Liver (tissue), 9 donors: ENCODE data around the gene SH3PXD2B. TPM values are rescaled to one million over a fixed set of nuclear protein-coding genes. Genes with fewer than 3 reads are reported as not detected.

Experiments
- DNase-seq: peaks from one replicate; pipeline ENCODE4 v3.0.0-alpha.2; 2017; ENCODE audit warnings: low spot score
- H3K27ac ChIP-seq, 2 donors: one replicate each; pipeline ENCODE4 v1.7.0; 2013; ENCODE audit warnings: inconsistent platforms in 2 of 2, low read length in 2 of 2, control low read depth in 1 of 2, low read depth in 1 of 2, mild to moderate bottlenecking in 1 of 2
- H3K27me3 ChIP-seq, 4 donors: one replicate each; pipeline versions ENCODE4 v1.6.1 to v1.7.0; 2013; ENCODE audit warnings: low read length in 3 of 4, inconsistent platforms in 1 of 4, mild to moderate bottlenecking in 1 of 4, moderate library complexity in 1 of 4; ENCODE audit not compliant: control insufficient read depth in 4 of 4, insufficient read depth in 4 of 4
- H3K36me3 ChIP-seq, 4 donors: one replicate each; pipeline versions ENCODE4 v1.6.1 to v1.7.0; 2013; ENCODE audit warnings: low read length in 3 of 4, mild to moderate bottlenecking in 3 of 4, low read depth in 1 of 4, moderate library complexity in 1 of 4; ENCODE audit not compliant: control insufficient read depth in 4 of 4, insufficient read depth in 3 of 4
- H3K4me1 ChIP-seq, 4 donors: one replicate each; pipeline versions ENCODE4 v1.6.1 to v1.7.0; 2013; ENCODE audit warnings: low read length in 3 of 4, mild to moderate bottlenecking in 3 of 4, moderate library complexity in 1 of 4; ENCODE audit not compliant: control insufficient read depth in 4 of 4, insufficient read depth in 4 of 4
- H3K4me3 ChIP-seq, 3 donors: one replicate each; pipeline versions ENCODE4 v1.6.1 to v1.7.0; 2013; ENCODE audit warnings: low read length in 3 of 3, control low read depth in 1 of 3, low read depth in 1 of 3, mild to moderate bottlenecking in 1 of 3
- H3K9ac ChIP-seq, 2 donors: one replicate each; pipeline ENCODE4 v1.7.0; 2013; ENCODE audit warnings: low read length in 2 of 2, mild to moderate bottlenecking in 2 of 2, moderate library complexity in 2 of 2, control low read depth in 1 of 2, low read depth in 1 of 2
- H3K9me3 ChIP-seq, 4 donors: one replicate each; pipeline versions ENCODE4 v1.6.1 to v1.7.0; 2013; ENCODE audit warnings: low read length in 3 of 4; ENCODE audit not compliant: control insufficient read depth in 4 of 4
- HNF4A ChIP-seq, 2 donors: conservative IDR thresholded peaks; 2 replicates each; pipeline ENCODE4 v1.6.1; 2016; ENCODE audit warnings: antibody characterized with exemption in 2 of 2, mild to moderate bottlenecking in 2 of 2
- NR2F2 ChIP-seq: IDR thresholded peaks from 2 replicates; pipeline ENCODE4 v1.6.1; 2016; ENCODE audit warnings: antibody characterized with exemption
- TAF1 ChIP-seq: conservative IDR thresholded peaks from 2 replicates; pipeline ENCODE4 v1.6.1; 2016; ENCODE audit warnings: antibody characterized with exemption, mild to moderate bottlenecking
- YY1 ChIP-seq: IDR thresholded peaks from 2 replicates; pipeline ENCODE4 v1.6.1; 2016; ENCODE audit warnings: antibody characterized with exemption, mild to moderate bottlenecking
- WGBS: extraction: QIAGEN DNeasy Blood & Tissue Kit; methylation state at CpG from one replicate; pipeline ENCODE4 v1.1.7; 2013; 5-methylcytosine and 5-hydroxymethylcytosine counted together
- polyA plus RNA-seq, 2 donors: library from polyadenylated mRNA; stranded (reverse) in 1 of 2; unstranded in 1 of 2; fragments of 200-250 nt in 1 of 2; fragments of >200 nt in 1 of 2; fragmentation: Nextera tagmentation in 1 of 2; extraction: Ambion mirVana in 1 of 2; gene quantifications; one replicate each; pipeline versions ENCODE4 v1.2.1 to v1.2.3, GENCODE V29; 2013 to 2015
- total RNA-seq, 2 donors: library from RNA; depleted of rRNA; stranded (reverse); fragments of >200 nt; gene quantifications; one replicate each; pipeline ENCODE4 v1.2.3, GENCODE V29; 2014
- TF ChIP-seq, protein P1 (sequence below): fragments of 150-350 bp; IDR thresholded peaks from 2 replicates; pipeline ENCODE4 v1.5.1; 2017; ENCODE audit warnings: improper control_type of control experiment, low read depth, low read length; ENCODE audit not compliant: missing input control
- TF ChIP-seq, protein P2 (sequence below): IDR thresholded peaks from 2 replicates; pipeline ENCODE4 v1.6.1; 2016; ENCODE audit warnings: antibody characterized with exemption, mild to moderate bottlenecking
- donor health status: healthy.
- donor health status: healthy.
- donor health status: healthy.
- donor health status: healthy.
- donor health status: healthy.

The SH3PXD2B gene
- total and polyA plus RNA-seq, 4 donors: 1.1 to 3.3 (median 2.2) TPM

DNA sequence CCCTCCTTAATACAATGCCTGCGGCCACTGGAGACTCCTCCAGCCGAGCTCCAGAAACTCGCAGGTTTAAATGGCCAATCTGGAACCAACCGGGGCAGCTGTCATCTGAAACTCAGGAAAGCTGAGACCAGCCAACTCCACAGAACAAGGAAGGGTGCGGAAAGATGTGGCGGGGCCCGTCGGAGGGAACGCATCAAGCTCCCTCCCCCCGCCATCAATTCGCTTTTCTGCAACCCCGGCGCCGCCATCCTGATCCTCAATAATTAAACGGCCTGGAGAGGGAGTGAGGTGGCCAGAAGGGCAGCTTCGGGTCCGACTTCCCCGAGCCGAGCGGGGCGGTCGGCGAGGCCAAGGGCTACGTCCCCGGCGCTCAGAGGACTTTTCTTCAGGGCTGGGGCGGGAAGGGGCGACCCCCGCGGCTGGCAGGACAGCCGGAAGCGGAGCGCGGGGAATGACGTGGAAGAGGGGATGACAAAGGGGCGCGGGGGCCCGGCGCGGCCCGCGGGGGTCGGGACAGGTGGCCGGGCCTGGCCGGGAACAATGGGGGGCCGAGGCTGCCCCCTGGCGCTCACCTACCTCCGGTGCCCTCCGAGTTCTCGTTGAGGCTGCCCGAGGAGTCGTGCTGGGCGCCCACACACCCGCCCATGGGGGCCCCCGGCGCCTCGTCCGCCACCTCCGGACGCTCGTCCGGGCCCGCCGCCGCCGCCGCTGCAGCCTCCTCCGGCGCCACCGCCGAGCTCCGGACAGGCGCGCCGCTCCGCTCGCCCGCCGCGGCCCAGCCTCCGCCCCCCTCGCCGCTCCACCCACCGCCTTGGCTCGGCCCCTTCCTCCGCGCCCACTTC lies 171.1 kb downstream of the SH3PXD2B start, which contains the start of gene UBTD2:
UBTD2 (minus strand) TSS at position 745 of the 842 bp plus-strand sequence; CDS start at position 646, 99 bp downstream.
- Histone ChIP-seq H3K9me3 (no peaks in the 10 kb centered on the region), H3K4me3 (peak within 1 kb of the TSS; percentile 76 to 93 (median 91)), H3K27me3 (no peaks in the 10 kb centered on the region), H3K36me3 (no peaks in the 10 kb centered on the region), H3K9ac (peak within 1 kb of the TSS; percentile 43 to 65), H3K4me1 (peaks cover 1 to 20% (median 14%) of the 10 kb centered on the region in 4 donors), H3K27ac (peak within 1 kb of the TSS; percentile 78 to 86)
- peak; percentile 49 for TF ChIP-seq YY1
- TF ChIP-seq, protein P1, sequence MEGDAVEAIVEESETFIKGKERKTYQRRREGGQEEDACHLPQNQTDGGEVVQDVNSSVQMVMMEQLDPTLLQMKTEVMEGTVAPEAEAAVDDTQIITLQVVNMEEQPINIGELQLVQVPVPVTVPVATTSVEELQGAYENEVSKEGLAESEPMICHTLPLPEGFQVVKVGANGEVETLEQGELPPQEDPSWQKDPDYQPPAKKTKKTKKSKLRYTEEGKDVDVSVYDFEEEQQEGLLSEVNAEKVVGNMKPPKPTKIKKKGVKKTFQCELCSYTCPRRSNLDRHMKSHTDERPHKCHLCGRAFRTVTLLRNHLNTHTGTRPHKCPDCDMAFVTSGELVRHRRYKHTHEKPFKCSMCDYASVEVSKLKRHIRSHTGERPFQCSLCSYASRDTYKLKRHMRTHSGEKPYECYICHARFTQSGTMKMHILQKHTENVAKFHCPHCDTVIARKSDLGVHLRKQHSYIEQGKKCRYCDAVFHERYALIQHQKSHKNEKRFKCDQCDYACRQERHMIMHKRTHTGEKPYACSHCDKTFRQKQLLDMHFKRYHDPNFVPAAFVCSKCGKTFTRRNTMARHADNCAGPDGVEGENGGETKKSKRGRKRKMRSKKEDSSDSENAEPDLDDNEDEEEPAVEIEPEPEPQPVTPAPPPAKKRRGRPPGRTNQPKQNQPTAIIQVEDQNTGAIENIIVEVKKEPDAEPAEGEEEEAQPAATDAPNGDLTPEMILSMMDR: peak; percentile 14
- peak in 1 of 2 donors; percentile 11 for TF ChIP-seq HNF4A (conservative IDR thresholded peaks at IDR 0.05)
- TF ChIP-seq, protein P2, sequence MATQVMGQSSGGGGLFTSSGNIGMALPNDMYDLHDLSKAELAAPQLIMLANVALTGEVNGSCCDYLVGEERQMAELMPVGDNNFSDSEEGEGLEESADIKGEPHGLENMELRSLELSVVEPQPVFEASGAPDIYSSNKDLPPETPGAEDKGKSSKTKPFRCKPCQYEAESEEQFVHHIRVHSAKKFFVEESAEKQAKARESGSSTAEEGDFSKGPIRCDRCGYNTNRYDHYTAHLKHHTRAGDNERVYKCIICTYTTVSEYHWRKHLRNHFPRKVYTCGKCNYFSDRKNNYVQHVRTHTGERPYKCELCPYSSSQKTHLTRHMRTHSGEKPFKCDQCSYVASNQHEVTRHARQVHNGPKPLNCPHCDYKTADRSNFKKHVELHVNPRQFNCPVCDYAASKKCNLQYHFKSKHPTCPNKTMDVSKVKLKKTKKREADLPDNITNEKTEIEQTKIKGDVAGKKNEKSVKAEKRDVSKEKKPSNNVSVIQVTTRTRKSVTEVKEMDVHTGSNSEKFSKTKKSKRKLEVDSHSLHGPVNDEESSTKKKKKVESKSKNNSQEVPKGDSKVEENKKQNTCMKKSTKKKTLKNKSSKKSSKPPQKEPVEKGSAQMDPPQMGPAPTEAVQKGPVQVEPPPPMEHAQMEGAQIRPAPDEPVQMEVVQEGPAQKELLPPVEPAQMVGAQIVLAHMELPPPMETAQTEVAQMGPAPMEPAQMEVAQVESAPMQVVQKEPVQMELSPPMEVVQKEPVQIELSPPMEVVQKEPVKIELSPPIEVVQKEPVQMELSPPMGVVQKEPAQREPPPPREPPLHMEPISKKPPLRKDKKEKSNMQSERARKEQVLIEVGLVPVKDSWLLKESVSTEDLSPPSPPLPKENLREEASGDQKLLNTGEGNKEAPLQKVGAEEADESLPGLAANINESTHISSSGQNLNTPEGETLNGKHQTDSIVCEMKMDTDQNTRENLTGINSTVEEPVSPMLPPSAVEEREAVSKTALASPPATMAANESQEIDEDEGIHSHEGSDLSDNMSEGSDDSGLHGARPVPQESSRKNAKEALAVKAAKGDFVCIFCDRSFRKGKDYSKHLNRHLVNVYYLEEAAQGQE: no peak
- TF ChIP-seq TAF1: peak; percentile 21
- under 1% methylated on average over 87 of the region's 87 CpGs for WGBS
- DNase-seq: peak; percentile 72

- Histone ChIP-seq H3K27ac (peak overlapping the region in 1 of 2 donors; percentile 86), H3K9me3 (no peaks in the 10 kb centered on the region), H3K27me3 (no peaks in the 10 kb centered on the region), H3K4me3 (peak overlapping the region; percentile 38 to 80 (median 76)), H3K36me3 (no peaks in the 10 kb centered on the region), H3K9ac (peak overlapping the region; percentile 42 to 43), H3K4me1 (peaks cover 1 to 20% (median 14%) of the 10 kb centered on the region in 4 donors)
- 21% methylated on average over 13 of the region's 13 CpGs for WGBS
- no peak for DNase-seq
- TF ChIP-seq HNF4A (conservative IDR thresholded peaks at IDR 0.05): no peak
- no peak for TF ChIP-seq NR2F2
- TF ChIP-seq, protein P1: no peak
- TF ChIP-seq, protein P2: no peak
These were observed 171.9 kb downstream of the SH3PXD2B start for GRCh38 chr5:172282272-172283019.
